MG63 (cell line): ENCODE results near the gene KRT37. TPM values are rescaled to one million over a fixed set of nuclear protein-coding genes. Genes with fewer than 3 reads are reported as not detected.
A peak's percentile ranks its signal among the peaks of the same experiment; 100 is the strongest.
"Not testable (repeated sequence)": the region's sequence is repeated elsewhere in the genome, so short reads cannot be mapped to it uniquely, and the experiment has no call there.

Experiments used
- DNase-seq: peaks from one replicate; pipeline ENCODE4 v3.0.0-alpha.2; 2020
- H3K27me3 ChIP-seq: fragments of 250-450 bp; sonication (Bioruptor Pico); 2 replicates; pipeline ENCODE4 v1.5.1; 2020; ENCODE audit warnings: mild to moderate bottlenecking, moderate library complexity
- H3K36me3 ChIP-seq: fragments of 250-450 bp; sonication (Bioruptor Pico); 2 replicates; pipeline ENCODE4 v1.5.1; 2020; ENCODE audit warnings: mild to moderate bottlenecking, moderate library complexity
- H3K4me3 ChIP-seq: fragments of 250-450 bp; sonication (Bioruptor Pico); 2 replicates; pipeline ENCODE4 v1.5.1; 2020; ENCODE audit warnings: mild to moderate bottlenecking, moderate library complexity
- H3K9me3 ChIP-seq: fragments of 250-450 bp; sonication (Bioruptor Pico); 2 replicates; pipeline ENCODE4 v1.5.1; 2020; ENCODE audit warnings: mild to moderate bottlenecking, moderate library complexity
- total RNA-seq: library from RNA; depleted of rRNA; stranded (reverse); fragments of >200 nt; shearing (Covaris generic); gene quantifications from 2 replicates; pipeline ENCODE4 v1.2.3, GENCODE V29; 2014; ENCODE audit warnings: low replicate concordance

KRT37 gene
- total RNA-seq, 1 experiment from 2014 or later: not detected

GRCh38 chr17:41395611-41396010, 28.8 kb downstream of the KRT37 start:
- Histone ChIP-seq H3K36me3 (no peaks in the 10 kb centered on the region), H3K4me3 (no peak overlapping the region), H3K9me3 (no peaks in the 10 kb centered on the region), H3K27me3 (no peaks in the 10 kb centered on the region)
- no peak for DNase-seq

- H3K27me3 ChIP-seq, H3K9me3 ChIP-seq, H3K4me3 ChIP-seq, H3K36me3 ChIP-seq, DNase-seq: not testable (repeated sequence)
Observed at GRCh38 chr17:41395044-41395443, 29.3 kb downstream of the KRT37 start.

- H3K9me3 ChIP-seq: no peaks in the 10 kb centered on the region
- no peaks in the 10 kb centered on the region for H3K36me3 ChIP-seq
- H3K4me3 ChIP-seq: no peak overlapping the region
- H3K27me3 ChIP-seq: no peaks in the 10 kb centered on the region
- DNase-seq: no peak
Observed at GRCh38 chr17:41394254-41394996, 30.0 kb downstream of the KRT37 start.

GRCh38 chr17:41393826-41394225, 30.6 kb downstream of the KRT37 start:
- no peaks in the 10 kb centered on the region for H3K36me3 ChIP-seq
- no peak overlapping the region for H3K4me3 ChIP-seq
- no peaks in the 10 kb centered on the region for H3K9me3 ChIP-seq
- no peaks in the 10 kb centered on the region for H3K27me3 ChIP-seq
- DNase-seq: no peak

GRCh38 chr17:41393294-41393693, 31.1 kb downstream of the KRT37 start:
- no peaks in the 10 kb centered on the region for H3K27me3 ChIP-seq
- no peak for DNase-seq
- no peak overlapping the region for H3K4me3 ChIP-seq
- no peaks in the 10 kb centered on the region for H3K36me3 ChIP-seq
- no peaks in the 10 kb centered on the region for H3K9me3 ChIP-seq

GRCh38 chr17:41392278-41392677, 32.1 kb downstream of the KRT37 start:
- DNase-seq: peak; percentile 19
- H3K4me3 ChIP-seq: no peak overlapping the region
- 0 out of 2 replicates have a peak, but pooled peaks cover 2% of the 10 kb centered on the region for H3K9me3 ChIP-seq

GRCh38 chr17:41391535-41391934, 32.9 kb downstream of the KRT37 start:
- no peak for DNase-seq
- Histone ChIP-seq H3K36me3 (no peaks in the 10 kb centered on the region), H3K27me3 (no peaks in the 10 kb centered on the region), H3K9me3 (peaks cover 8% of the 10 kb centered on the region), H3K4me3 (no peak overlapping the region)

More at GRCh38 chr17:41392278-41392677, 32.1 kb downstream of the KRT37 start:
- Histone ChIP-seq H3K27me3 (no peaks in the 10 kb centered on the region), H3K36me3 (no peaks in the 10 kb centered on the region)

- no peak overlapping the region for H3K4me3 ChIP-seq
- no peaks in the 10 kb centered on the region for H3K27me3 ChIP-seq
- H3K9me3 ChIP-seq: peaks cover 15% of the 10 kb centered on the region
- H3K36me3 ChIP-seq: no peaks in the 10 kb centered on the region
- DNase-seq: no peak
Observed at GRCh38 chr17:41390411-41390938, 33.9 kb downstream of the KRT37 start.

GRCh38 chr17:41387670-41388069, 36.7 kb downstream of the KRT37 start:
- H3K36me3 ChIP-seq: no peaks in the 10 kb centered on the region
- DNase-seq: no peak
- H3K27me3 ChIP-seq: no peaks in the 10 kb centered on the region
- no peak overlapping the region for H3K4me3 ChIP-seq
- peaks cover 22% of the 10 kb centered on the region for H3K9me3 ChIP-seq

- H3K27me3 ChIP-seq: no peaks in the 10 kb centered on the region
- H3K9me3 ChIP-seq: peaks cover 22% of the 10 kb centered on the region
- no peaks in the 10 kb centered on the region for H3K36me3 ChIP-seq
- DNase-seq: no peak
- H3K4me3 ChIP-seq: no peak overlapping the region
Observed at GRCh38 chr17:41386227-41386626, 38.2 kb downstream of the KRT37 start.

- H3K36me3 ChIP-seq: no peaks in the 10 kb centered on the region
- peaks cover 24% of the 10 kb centered on the region for H3K9me3 ChIP-seq
- DNase-seq: no peak
- H3K27me3 ChIP-seq: no peaks in the 10 kb centered on the region
- no peak overlapping the region for H3K4me3 ChIP-seq
Observed at GRCh38 chr17:41383690-41384089, 40.7 kb downstream of the KRT37 start.

- Histone ChIP-seq H3K27me3 (no peaks in the 10 kb centered on the region), H3K4me3 (no peak overlapping the region), H3K36me3 (no peaks in the 10 kb centered on the region), H3K9me3 (peaks cover 22% of the 10 kb centered on the region)
- no peak for DNase-seq
Observed at GRCh38 chr17:41382394-41382793, 42.0 kb downstream of the KRT37 start.

GRCh38 chr17:41381943-41382342, 42.4 kb downstream of the KRT37 start, which contains the start of gene KRT34:
KRT34 (minus strand) TSS chr17:41382306; CDS start chr17:41382246, 60 bp downstream.
- H3K9me3 ChIP-seq: peaks cover 20% of the 10 kb centered on the region
- not testable (repeated sequence) for H3K36me3 ChIP-seq, H3K4me3 ChIP-seq, H3K27me3 ChIP-seq, DNase-seq

GRCh38 chr17:41380091-41380490, 44.3 kb downstream of the KRT37 start:
- H3K36me3 ChIP-seq, H3K4me3 ChIP-seq, H3K27me3 ChIP-seq, H3K9me3 ChIP-seq: not testable (repeated sequence)
- DNase-seq: peak; percentile 76

GRCh38 chr17:41377546-41377945, 46.8 kb downstream of the KRT37 start:
- no peaks in the 10 kb centered on the region for H3K36me3 ChIP-seq
- no peak for DNase-seq
- H3K9me3 ChIP-seq: peaks cover 2% of the 10 kb centered on the region; the same call in 1 of the 2 replicates
- H3K4me3 ChIP-seq: no peak overlapping the region
- H3K27me3 ChIP-seq: no peaks in the 10 kb centered on the region
